Activated naive CD4-positive, alpha-beta T cell treated with anti-CD3 and anti-CD28 coated beads for 36 hours (primary cell): ENCODE data around the gene CES4A. TPM values are rescaled to one million over a fixed set of nuclear protein-coding genes. Genes with fewer than 3 reads are reported as not detected.

Source experiments
- CTCF ChIA-PET: fragments of 350-600 bp; sonication (Branson Sonifier 250); formaldehyde crosslinking; loops from one replicate; lab custom pipeline; 2021; ENCODE audit warnings: antibody characterized with exemption; lab: Charles Lee
- DNase-seq: peaks from one replicate; pipeline ENCODE4 v3.0.0-alpha.2; 2020
- H3K27ac Mint-ChIP-seq: one replicate; pipeline ENCODE4 v1.8.0; 2021; ENCODE audit warnings: mild to moderate bottlenecking, mixed read lengths
- H3K27me3 Mint-ChIP-seq: one replicate; pipeline ENCODE4 v1.8.0; 2021; ENCODE audit warnings: low read depth, mixed read lengths
- H3K36me3 Mint-ChIP-seq: one replicate; pipeline ENCODE4 v1.8.0; 2021; ENCODE audit warnings: low read depth, mixed read lengths
- H3K4me1 Mint-ChIP-seq: one replicate; pipeline ENCODE4 v1.8.0; 2021; ENCODE audit warnings: low read depth, mixed read lengths
- H3K4me3 Mint-ChIP-seq: one replicate; pipeline ENCODE4 v1.8.0; 2021; ENCODE audit warnings: mild to moderate bottlenecking, moderate library complexity, mixed read lengths
- H3K9me3 Mint-ChIP-seq: one replicate; pipeline ENCODE4 v1.8.0; 2021; ENCODE audit warnings: mixed read lengths
- intact Hi-C: fragments of 100-400 bp; cut with micrococcal nuclease; formaldehyde crosslinking; loops from one replicate; pipeline ENCODE4 v1.15.1; 2023
- total RNA-seq, 2 experiments: library from RNA; stranded (reverse); gene quantifications; one replicate each; pipeline ENCODE4 v1.2.3, GENCODE V29; 2021

The CES4A gene
- total RNA-seq, 2 experiments from 2014 or later, result 4.9 to 5.1 TPM

- Mint-ChIP-seq H3K9me3 (no peaks in the 10 kb centered on the region), H3K4me1 (peaks cover 11% of the 10 kb centered on the region), H3K4me3 (no peak overlapping the region), H3K27me3 (no peaks in the 10 kb centered on the region), H3K27ac (no peak overlapping the region), H3K36me3 (no peaks in the 10 kb centered on the region)
- no peak for DNase-seq
- intact Hi-C loops, result no loop called here
- CTCF ChIA-PET, result interaction anchor here (0.6 to 1.0 kb wide), 2 partner anchors 12 to 22 kb away, joined by 3 to 4 read pairs; no protein-coding TSS in a partner anchor
These were observed 8.1 kb downstream of the CES4A start for GRCh38 chr16:66996324-66996982.

- Mint-ChIP-seq H3K27me3 (no peaks in the 10 kb centered on the region), H3K27ac (no peak overlapping the region), H3K36me3 (no peaks in the 10 kb centered on the region), H3K4me1 (peaks cover 14% of the 10 kb centered on the region), H3K4me3 (no peak overlapping the region), H3K9me3 (no peaks in the 10 kb centered on the region)
- CTCF ChIA-PET, result interaction anchor here (1.0 to 1.3 kb wide), 2 partner anchors 12 to 21 kb away, joined by 4 read pairs; no protein-coding TSS in a partner anchor
- intact Hi-C loops, result no loop called here
- DNase-seq, result no peak
These were observed 8.6 kb downstream of the CES4A start for GRCh38 chr16:66996983-66997358.

GRCh38 chr16:67000384-67001351, 12.3 kb downstream of the CES4A start:
- DNase-seq, result peak; percentile 72
- Mint-ChIP-seq H3K9me3 (no peaks in the 10 kb centered on the region), H3K27ac (peak overlapping the region; percentile 68), H3K27me3 (no peaks in the 10 kb centered on the region), H3K36me3 (peaks cover 2% of the 10 kb centered on the region), H3K4me1 (peaks cover 15% of the 10 kb centered on the region), H3K4me3 (peak overlapping the region; percentile 77)
- intact Hi-C loops, result loop anchor here (2.0 kb wide), 1 partner anchor 16 kb away; no protein-coding TSS in a partner anchor
- CTCF ChIA-PET, result interaction anchor here (1.5 kb wide), 1 partner anchor 17 kb away, joined by 7 read pairs; no protein-coding TSS in a partner anchor

- Mint-ChIP-seq H3K9me3 (no peaks in the 10 kb centered on the region), H3K4me1 (peaks cover 15% of the 10 kb centered on the region), H3K4me3 (peak overlapping the region; percentile 25), H3K36me3 (peaks cover 2% of the 10 kb centered on the region), H3K27ac (no peak overlapping the region), H3K27me3 (no peaks in the 10 kb centered on the region)
- no peak for DNase-seq
- CTCF ChIA-PET, result interaction anchor here (1.5 kb wide), 1 partner anchor 16 kb away, joined by 7 read pairs; no protein-coding TSS in a partner anchor
- intact Hi-C loops, result loop anchor here (2.0 kb wide), 1 partner anchor 17 kb away; no protein-coding TSS in a partner anchor
These were observed 13.3 kb downstream of the CES4A start for GRCh38 chr16:67001726-67002125.

- H3K36me3 Mint-ChIP-seq, result peaks cover 2% of the 10 kb centered on the region
- H3K4me1 Mint-ChIP-seq, result peaks cover 2% of the 10 kb centered on the region
- no peaks in the 10 kb centered on the region for H3K27me3 Mint-ChIP-seq
- no peak for DNase-seq
- intact Hi-C loops, result no loop called here
- no peak overlapping the region for H3K4me3 Mint-ChIP-seq
- CTCF ChIA-PET, result interaction anchor here (0.5 to 1.7 kb wide), 7 partner anchors 11 to 269 kb away, joined by 3 to 6 read pairs (median 4); no protein-coding TSS in a partner anchor
- peak overlapping the region; percentile 48 for H3K27ac Mint-ChIP-seq
- H3K9me3 Mint-ChIP-seq, result no peaks in the 10 kb centered on the region
These were observed 18.7 kb downstream of the CES4A start for GRCh38 chr16:67006930-67007658.

GRCh38 chr16:67009158-67009557, 20.8 kb downstream of the CES4A start:
- no peaks in the 10 kb centered on the region for H3K27me3 Mint-ChIP-seq
- no peak for DNase-seq
- no peak overlapping the region for H3K4me3 Mint-ChIP-seq
- peaks cover 3% of the 10 kb centered on the region for H3K4me1 Mint-ChIP-seq
- H3K36me3 Mint-ChIP-seq, result peaks cover 2% of the 10 kb centered on the region
- CTCF ChIA-PET, result interaction anchor here (1.0 kb wide), 1 partner anchor 9 kb away, joined by 3 read pairs; no protein-coding TSS in a partner anchor
- no peak overlapping the region for H3K27ac Mint-ChIP-seq
- intact Hi-C loops, result no loop called here
- H3K9me3 Mint-ChIP-seq, result no peaks in the 10 kb centered on the region

GRCh38 chr16:67011274-67011673, 22.9 kb downstream of the CES4A start:
- CTCF ChIA-PET, result interaction anchor here (3.8 kb wide), 1 partner anchor 33 kb away, joined by 22 read pairs; no protein-coding TSS in a partner anchor
- no peak overlapping the region for H3K27ac Mint-ChIP-seq
- DNase-seq, result no peak
- H3K9me3 Mint-ChIP-seq, result no peaks in the 10 kb centered on the region
- H3K27me3 Mint-ChIP-seq, result peaks cover 4% of the 10 kb centered on the region
- no peak overlapping the region for H3K4me3 Mint-ChIP-seq
- H3K36me3 Mint-ChIP-seq, result no peaks in the 10 kb centered on the region
- intact Hi-C loops, result no loop called here
- H3K4me1 Mint-ChIP-seq, result peaks cover 3% of the 10 kb centered on the region

GRCh38 chr16:67013233-67013822, 24.9 kb downstream of the CES4A start:
- DNase-seq, result no peak
- no peaks in the 10 kb centered on the region for H3K36me3 Mint-ChIP-seq
- peaks cover 5% of the 10 kb centered on the region for H3K4me1 Mint-ChIP-seq
- no peaks in the 10 kb centered on the region for H3K9me3 Mint-ChIP-seq
- CTCF ChIA-PET, result interaction anchor here (0.6 to 10.3 kb wide), 16 partner anchors 9 to 314 kb away, joined by 3 to 163 read pairs (median 3); partner anchors contain the start of genes B3GNT9, CES4A and NOL3
- H3K4me3 Mint-ChIP-seq, result peak overlapping the region; percentile 67
- H3K27ac Mint-ChIP-seq, result no peak overlapping the region
- H3K27me3 Mint-ChIP-seq, result peaks cover 4% of the 10 kb centered on the region
- intact Hi-C loops, result no loop called here

- intact Hi-C loops, result loop anchor here (1.0 to 2.0 kb wide), 3 partner anchors 29 to 119 kb away; no protein-coding TSS in a partner anchor
- peak overlapping the region; percentile 18 for H3K27ac Mint-ChIP-seq
- peaks cover 4% of the 10 kb centered on the region for H3K27me3 Mint-ChIP-seq
- CTCF ChIA-PET, result interaction anchor here (0.6 to 10.3 kb wide), 16 partner anchors 9 to 315 kb away, joined by 3 to 163 read pairs (median 3); partner anchors contain the start of genes B3GNT9, CES4A and NOL3
- peaks cover 5% of the 10 kb centered on the region for H3K4me1 Mint-ChIP-seq
- H3K4me3 Mint-ChIP-seq, result peak overlapping the region; percentile 75
- no peaks in the 10 kb centered on the region for H3K36me3 Mint-ChIP-seq
- peak; percentile 76 for DNase-seq
- H3K9me3 Mint-ChIP-seq, result no peaks in the 10 kb centered on the region
These were observed 25.6 kb downstream of the CES4A start for GRCh38 chr16:67013823-67014633.

- intact Hi-C loops, result loop anchor here (1.0 to 2.0 kb wide), 5 partner anchors 30 to 120 kb away; no protein-coding TSS in a partner anchor
- no peak for DNase-seq
- peaks cover 4% of the 10 kb centered on the region for H3K27me3 Mint-ChIP-seq
- CTCF ChIA-PET, result interaction anchor here (0.6 to 10.3 kb wide), 9 partner anchors 15 to 170 kb away, joined by 3 to 163 read pairs (median 3); partner anchors contain the start of genes B3GNT9 and CES4A
- peak overlapping the region; percentile 75 for H3K4me3 Mint-ChIP-seq
- no peaks in the 10 kb centered on the region for H3K9me3 Mint-ChIP-seq
- H3K4me1 Mint-ChIP-seq, result peaks cover 5% of the 10 kb centered on the region
- peak overlapping the region; percentile 18 for H3K27ac Mint-ChIP-seq
- H3K36me3 Mint-ChIP-seq, result no peaks in the 10 kb centered on the region
These were observed 26.4 kb downstream of the CES4A start for GRCh38 chr16:67014634-67015312.
